ENCODE data around the gene TBC1D3B.
"Not testable (repeated sequence)": the region's sequence is repeated elsewhere in the genome, so short reads cannot be mapped to it uniquely, and the experiment has no call there.

Gene TBC1D3B

DNA sequence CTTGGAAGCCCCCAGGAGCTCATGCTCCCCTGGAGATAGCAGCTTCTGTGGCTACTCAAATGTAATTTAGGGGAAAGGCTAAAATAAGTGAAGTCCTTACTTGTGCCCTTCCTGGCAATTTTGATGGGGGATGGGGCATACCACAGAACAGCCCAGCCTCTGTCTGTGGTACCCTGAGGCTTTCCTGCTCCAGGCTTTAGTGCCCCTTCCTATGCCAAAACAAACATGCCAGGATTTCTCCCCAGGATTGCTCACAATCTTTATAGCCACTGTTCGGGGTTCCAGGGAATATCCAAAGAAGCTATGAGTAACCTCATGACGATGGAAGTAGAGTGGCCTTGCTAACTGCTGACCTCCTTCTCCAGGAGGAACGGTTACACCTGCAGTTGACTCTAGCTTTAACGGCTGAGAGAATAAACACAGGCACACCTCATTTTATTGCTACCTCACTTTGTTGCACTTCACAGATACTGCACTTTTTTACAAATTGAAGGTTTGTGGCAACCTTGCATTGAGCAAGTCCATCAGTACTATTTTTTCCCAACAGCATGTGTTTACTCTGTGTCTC, 47.9 kb downstream of the TBC1D3B start:
- Histone ChIP-seq H3K4me1 (peaks cover 0 to 66% (median 26%) of the 10 kb centered on the region in 10 experiments; a peak in 15 of 20 replicates), H3K9ac (no peak overlapping the region), H3K9me3 (replicated peaks in 1 of 11) (peaks cover 27 to 46% (median 42%) of the 10 kb centered on the region in 11 experiments), H3K4me3 (no peak overlapping the region), H3K36me3 (peaks cover 0 to 13% (median 8%) of the 10 kb centered on the region in 11 experiments; a peak in 8 of 22 replicates), H3K27me3 (no peaks in the 10 kb centered on the region), H3K4me2 (peak overlapping the region in 3 of 11 experiments; percentile 52 to 78 (median 60); a peak in 6 of 22 replicates), H3K27ac (no peak overlapping the region), H4K20me1 (no peaks in the 10 kb centered on the region)
- TF ChIP-seq Cebpa-rat (IDR thresholded peaks at IDR 0.05) = no peak

DNA sequence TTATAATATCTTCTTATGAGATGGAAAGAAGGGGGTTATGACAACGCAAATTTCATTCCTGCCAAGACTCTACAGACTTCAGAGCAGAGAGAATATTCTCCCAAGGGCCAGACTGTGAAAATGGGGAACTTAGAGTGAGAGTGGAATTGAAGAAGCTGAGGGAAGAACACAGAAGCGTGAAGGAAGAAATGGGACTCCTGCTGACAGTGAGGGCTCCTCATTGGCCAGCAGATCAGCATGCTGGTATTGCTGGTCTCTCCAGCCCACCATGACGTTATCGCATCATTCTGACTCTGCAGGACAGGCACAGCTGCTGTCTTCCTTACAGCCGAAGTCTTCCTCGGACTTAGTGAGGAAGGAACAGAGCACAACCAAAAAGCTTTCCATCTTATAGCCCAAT, 48.5 kb downstream of the TBC1D3B start:
- H3K36me3 ChIP-seq = peaks cover 0 to 13% (median 8%) of the 10 kb centered on the region in 11 experiments; a peak in 8 of 22 replicates
- peak overlapping the region in 3 of 11 experiments; percentile 52 to 78 (median 60); a peak in 6 of 22 replicates for H3K4me2 ChIP-seq
- peaks cover 0 to 61% (median 26%) of the 10 kb centered on the region in 10 experiments; a peak in 15 of 20 replicates for H3K4me1 ChIP-seq
- H3K9ac ChIP-seq = no peak overlapping the region
- peaks cover 27 to 48% (median 42%) of the 10 kb centered on the region in 11 experiments for H3K9me3 ChIP-seq (replicated peaks in 1 of 11)
- no peak overlapping the region for H3K4me3 ChIP-seq
- no peak overlapping the region for H3K27ac ChIP-seq
- H4K20me1 ChIP-seq = no peaks in the 10 kb centered on the region
- no peaks in the 10 kb centered on the region for H3K27me3 ChIP-seq
- TF ChIP-seq Cebpa-rat (IDR thresholded peaks at IDR 0.05) = no peak

DNA sequence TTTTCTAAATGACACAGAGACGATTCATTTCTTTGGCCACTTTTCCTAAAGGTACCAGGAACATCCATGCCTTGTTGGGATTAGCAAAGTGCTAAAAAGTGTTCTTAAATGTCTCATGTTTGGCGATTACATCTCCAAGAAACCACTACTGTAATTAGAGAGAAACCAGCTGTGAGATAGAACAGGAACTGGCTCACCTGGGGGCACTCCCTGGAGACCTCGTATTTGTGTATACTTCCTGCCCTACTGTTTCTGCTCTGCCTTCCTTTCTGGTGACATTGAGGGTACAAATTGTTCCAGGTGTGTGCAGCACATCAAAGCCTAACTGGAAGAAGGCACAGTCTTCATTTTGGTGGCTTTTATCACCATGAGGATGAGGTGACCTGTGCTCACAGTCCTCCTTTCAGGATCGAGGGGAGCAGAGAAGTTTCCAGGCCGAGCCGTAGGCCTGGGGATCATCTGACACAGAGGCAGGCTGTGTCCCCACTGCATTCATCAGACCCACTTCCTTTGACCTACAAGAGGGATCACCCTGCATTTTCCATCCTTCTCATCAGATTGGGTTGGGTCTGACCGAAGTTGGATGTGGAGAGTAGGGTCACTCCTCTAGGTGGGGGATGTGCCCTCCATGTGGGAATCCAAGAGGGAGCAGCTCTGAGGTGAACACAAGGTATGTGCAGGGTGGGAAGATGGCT, 49.1 kb downstream of the TBC1D3B start:
- Histone ChIP-seq H3K27ac (no peak overlapping the region), H3K27me3 (no peaks in the 10 kb centered on the region), H3K9me3 (replicated peaks in 1 of 11) (peaks cover 27 to 51% (median 42%) of the 10 kb centered on the region in 11 experiments), H3K4me1 (peaks cover 0 to 55% (median 22%) of the 10 kb centered on the region in 10 experiments; a peak in 15 of 20 replicates), H3K4me2 (peak overlapping the region in 5 of 11 experiments; percentile 8 to 78 (median 52); a peak in 9 of 22 replicates), H3K9ac (no peak overlapping the region), H3K36me3 (peaks cover 0 to 13% (median 8%) of the 10 kb centered on the region in 11 experiments; a peak in 8 of 22 replicates), H3K4me3 (no peak overlapping the region), H4K20me1 (no peaks in the 10 kb centered on the region)
- TF ChIP-seq Cebpa-rat (IDR thresholded peaks at IDR 0.05) = no peak

DNA sequence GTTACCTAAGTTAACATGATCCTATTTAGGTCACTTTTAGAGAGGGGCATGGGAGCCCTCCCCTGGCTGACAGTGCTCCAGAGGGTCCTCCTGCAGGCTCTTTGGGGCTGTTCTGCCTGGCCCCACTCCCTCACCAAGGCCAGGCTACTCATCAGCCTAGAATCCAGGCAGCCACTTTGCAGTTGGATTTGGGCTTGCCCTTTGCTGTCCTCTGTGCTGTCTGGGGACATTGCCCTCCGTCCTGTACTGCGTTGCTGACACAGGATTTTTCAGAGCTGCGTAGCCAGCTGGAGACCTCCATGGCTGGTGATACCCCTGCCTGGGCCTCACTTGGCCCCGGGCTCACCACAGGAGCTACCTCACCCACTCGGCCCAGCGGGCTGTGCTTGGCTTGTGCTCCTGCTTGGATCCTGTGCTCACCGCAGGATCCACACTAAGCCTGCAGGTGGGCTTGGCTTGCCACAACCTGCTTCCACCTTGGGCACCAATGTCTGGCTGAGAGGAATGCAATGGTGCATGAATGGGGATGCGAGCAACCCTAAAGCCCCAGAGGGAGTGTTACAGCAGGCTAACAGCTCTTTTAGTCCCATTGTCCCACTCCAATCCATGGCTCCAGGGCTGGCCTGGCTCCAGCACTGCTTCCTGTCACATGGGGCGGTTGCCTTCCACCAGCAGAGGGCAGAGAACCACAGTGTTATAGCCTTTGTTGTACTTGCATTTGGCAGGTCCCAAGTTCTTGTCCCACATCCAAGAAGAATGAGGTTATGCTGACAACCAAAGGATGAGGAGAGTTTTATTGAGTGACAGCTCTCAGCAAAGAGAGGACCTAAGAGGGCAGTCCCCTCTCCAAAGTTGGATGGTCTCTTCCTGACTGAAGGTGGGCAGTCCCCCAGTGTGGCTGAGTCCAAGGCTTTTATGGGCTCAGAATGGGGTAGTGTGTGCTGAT, 51.3 kb downstream of the TBC1D3B start:
- Histone ChIP-seq H3K36me3 (peaks cover 0 to 13% (median 8%) of the 10 kb centered on the region in 11 experiments; a peak in 8 of 22 replicates), H3K4me1 (peaks cover 0 to 33% (median 10%) of the 10 kb centered on the region in 10 experiments; a peak in 14 of 20 replicates), H3K27ac (no peak overlapping the region), H3K4me2 (no peak overlapping the region), H3K27me3 (no peaks in the 10 kb centered on the region), H3K4me3 (peak overlapping the region in 4 of 10 experiments; percentile 14 to 25 (median 16); a peak in 6 of 20 replicates), H3K9ac (no peak overlapping the region), H3K9me3 (replicated peaks in 1 of 11) (peaks cover 38 to 73% (median 45%) of the 10 kb centered on the region in 11 experiments), H4K20me1 (no peaks in the 10 kb centered on the region)
- no peak for TF ChIP-seq Cebpa-rat (IDR thresholded peaks at IDR 0.05)

DNA sequence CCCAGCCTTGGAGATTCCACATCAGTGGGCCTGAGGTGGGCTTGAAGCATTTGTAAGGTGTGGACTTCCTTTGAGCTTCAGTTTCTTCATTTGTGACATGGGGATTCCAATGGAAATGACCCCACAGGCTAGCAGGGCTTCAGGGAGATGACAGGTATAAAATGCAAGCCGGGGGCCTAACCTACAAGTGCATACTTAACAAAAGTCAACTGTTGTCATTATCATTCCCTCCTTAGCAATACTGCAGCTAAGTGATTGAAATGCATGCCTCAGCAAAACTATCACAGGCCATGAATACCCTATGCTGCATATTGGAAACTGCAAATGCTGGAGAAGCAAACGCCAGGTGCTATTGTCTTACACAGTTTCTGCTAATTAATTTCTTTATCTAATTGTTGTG, 53.0 kb downstream of the TBC1D3B start:
- TF ChIP-seq Cebpa-rat (IDR thresholded peaks at IDR 0.05) = no peak
- Histone ChIP-seq H3K36me3 (peaks cover 0 to 13% (median 8%) of the 10 kb centered on the region in 11 experiments; a peak in 8 of 22 replicates), H3K9ac (no peak overlapping the region), H3K9me3 (replicated peaks in 1 of 11) (peaks cover 38 to 86% (median 51%) of the 10 kb centered on the region in 11 experiments), H3K4me3 (no peak overlapping the region), H3K27ac (no peak overlapping the region), H4K20me1 (no peaks in the 10 kb centered on the region), H3K27me3 (no peaks in the 10 kb centered on the region), H3K4me1 (peaks cover 0 to 21% (median 9%) of the 10 kb centered on the region in 10 experiments; a peak in 14 of 20 replicates), H3K4me2 (no peak overlapping the region)

DNA sequence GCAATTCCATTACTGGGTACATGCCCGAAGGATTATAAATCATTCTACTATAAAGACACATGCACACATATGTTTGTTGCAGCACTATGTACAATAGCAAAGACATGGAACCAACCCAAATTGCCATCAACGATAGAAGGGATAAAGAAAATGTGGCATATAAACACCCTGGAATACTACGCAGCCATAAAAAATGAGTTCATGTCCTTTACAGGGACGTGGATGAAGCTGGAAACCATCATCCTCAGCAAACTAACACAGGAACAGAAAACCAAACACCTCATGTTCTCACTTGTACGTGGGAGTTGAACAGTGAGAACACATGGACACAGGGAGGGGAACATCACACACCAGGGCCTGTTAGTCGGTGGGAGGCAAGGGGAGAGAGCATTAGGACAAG, 55.3 kb downstream of the TBC1D3B start:
- H3K9ac ChIP-seq, H3K27me3 ChIP-seq, H3K27ac ChIP-seq, H3K4me3 ChIP-seq, H4K20me1 ChIP-seq, H3K4me2 ChIP-seq: not testable (repeated sequence)
- Histone ChIP-seq H3K4me1 (peaks cover 0 to 21% (median 0%) of the 10 kb centered on the region in 10 experiments; a peak in 4 of 20 replicates), H3K9me3 (replicated peaks in 1 of 11) (peaks cover 21 to 66% (median 32%) of the 10 kb centered on the region in 11 experiments), H3K36me3 (peaks cover 0 to 13% (median 6%) of the 10 kb centered on the region in 11 experiments; a peak in 8 of 22 replicates)

DNA sequence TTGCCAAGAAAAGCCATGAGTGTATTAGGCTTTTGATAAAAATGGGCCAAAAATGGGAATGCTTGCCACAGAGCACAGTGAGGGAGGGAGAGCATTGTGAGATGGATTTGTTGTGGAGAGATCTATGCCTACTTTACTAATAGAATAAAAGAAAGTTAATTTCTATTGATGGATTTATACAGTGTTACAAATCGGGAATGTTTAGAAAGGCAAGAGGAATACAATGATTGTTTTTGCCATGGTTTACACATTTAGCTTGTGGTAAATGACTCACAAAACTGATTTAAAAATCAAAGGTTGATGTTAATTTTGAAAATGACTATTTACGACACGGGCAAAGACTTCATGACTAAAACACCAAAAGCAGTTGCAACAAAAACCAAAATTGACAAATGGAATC, 56.2 kb downstream of the TBC1D3B start:
- no peaks in the 10 kb centered on the region for H4K20me1 ChIP-seq

DNA sequence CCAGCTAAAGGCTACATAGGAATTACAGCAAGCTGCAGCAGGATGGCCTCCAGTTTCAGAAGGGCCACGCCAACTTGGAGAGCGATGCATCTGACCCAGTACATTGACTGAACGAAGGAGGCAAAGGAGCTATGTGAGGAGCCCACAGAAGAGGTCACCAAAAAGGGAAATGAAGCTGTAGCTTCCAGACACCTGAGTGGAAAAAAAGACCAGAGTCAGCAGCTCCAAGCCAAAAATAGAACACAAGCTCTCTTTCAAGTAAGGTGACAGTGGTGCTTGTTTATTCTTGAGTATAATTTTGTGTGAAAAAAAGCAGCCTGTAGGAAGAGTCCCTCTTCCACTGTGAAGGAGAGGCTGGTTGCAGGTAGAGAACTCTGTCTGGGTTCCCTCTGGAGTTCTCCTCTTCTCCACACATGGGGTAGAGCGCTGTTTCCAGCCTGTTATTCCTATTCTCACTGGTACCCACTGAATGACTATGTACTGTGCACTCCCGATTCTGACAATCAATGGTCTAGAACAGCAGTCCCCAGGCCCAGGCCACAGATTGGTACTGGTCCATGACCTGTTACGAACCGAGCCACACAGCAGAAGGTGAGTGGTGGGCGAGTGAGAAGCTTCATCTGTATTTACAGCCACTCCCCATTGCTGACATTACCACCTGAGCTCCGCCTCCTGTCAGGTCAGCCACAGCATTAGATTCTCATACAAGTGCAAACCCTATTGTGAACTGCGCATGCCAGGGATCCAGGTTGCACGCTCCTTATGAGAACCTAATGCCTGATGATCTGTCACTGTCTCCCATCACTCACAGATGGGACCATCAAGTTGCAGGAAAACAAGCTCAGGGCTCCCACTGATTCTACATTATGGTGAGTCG, 57.7 kb downstream of the TBC1D3B start:
- no peaks in the 10 kb centered on the region for H3K36me3 ChIP-seq
- peak overlapping the region in 2 of 11 experiments; percentile 37 to 45; a peak in 2 of 22 replicates for H3K4me2 ChIP-seq
- H3K27ac ChIP-seq = no peak overlapping the region
- H3K4me3 ChIP-seq = no peak overlapping the region
- no peak for TF ChIP-seq Cebpa-rat (IDR thresholded peaks at IDR 0.05)
- H4K20me1 ChIP-seq = no peaks in the 10 kb centered on the region
- peaks cover 0 to 21% (median 0%) of the 10 kb centered on the region in 10 experiments; a peak in 4 of 20 replicates for H3K4me1 ChIP-seq
- H3K9ac ChIP-seq = no peak overlapping the region
- H3K27me3 ChIP-seq = no peaks in the 10 kb centered on the region
- H3K9me3 ChIP-seq (replicated peaks in 1 of 11) = peaks cover 1 to 55% (median 19%) of the 10 kb centered on the region in 11 experiments; a peak in 19 of 22 replicates

More for the DNA sequence above, 56.2 kb downstream of the TBC1D3B start:
- no peak for TF ChIP-seq Cebpa-rat (IDR thresholded peaks at IDR 0.05)
- Histone ChIP-seq H3K4me2 (no peak overlapping the region), H3K4me3 (no peak overlapping the region), H3K27ac (no peak overlapping the region), H3K4me1 (peaks cover 0 to 21% (median 0%) of the 10 kb centered on the region in 10 experiments; a peak in 4 of 20 replicates), H3K9me3 (replicated peaks in 1 of 11) (peaks cover 12 to 57% (median 23%) of the 10 kb centered on the region in 11 experiments), H3K9ac (no peak overlapping the region), H3K27me3 (no peaks in the 10 kb centered on the region), H3K36me3 (peaks cover 0 to 6% (median 2%) of the 10 kb centered on the region in 11 experiments; a peak in 7 of 22 replicates)

Data from BLaER1 treated with 17β-estradiol and CSF1 and Interleukin-3, amounts not matched to agents 10 nM and 100 nM (cell line).